Measurements from ENCODE around the gene ANKRD13D.

ANKRD13D gene

DNA sequence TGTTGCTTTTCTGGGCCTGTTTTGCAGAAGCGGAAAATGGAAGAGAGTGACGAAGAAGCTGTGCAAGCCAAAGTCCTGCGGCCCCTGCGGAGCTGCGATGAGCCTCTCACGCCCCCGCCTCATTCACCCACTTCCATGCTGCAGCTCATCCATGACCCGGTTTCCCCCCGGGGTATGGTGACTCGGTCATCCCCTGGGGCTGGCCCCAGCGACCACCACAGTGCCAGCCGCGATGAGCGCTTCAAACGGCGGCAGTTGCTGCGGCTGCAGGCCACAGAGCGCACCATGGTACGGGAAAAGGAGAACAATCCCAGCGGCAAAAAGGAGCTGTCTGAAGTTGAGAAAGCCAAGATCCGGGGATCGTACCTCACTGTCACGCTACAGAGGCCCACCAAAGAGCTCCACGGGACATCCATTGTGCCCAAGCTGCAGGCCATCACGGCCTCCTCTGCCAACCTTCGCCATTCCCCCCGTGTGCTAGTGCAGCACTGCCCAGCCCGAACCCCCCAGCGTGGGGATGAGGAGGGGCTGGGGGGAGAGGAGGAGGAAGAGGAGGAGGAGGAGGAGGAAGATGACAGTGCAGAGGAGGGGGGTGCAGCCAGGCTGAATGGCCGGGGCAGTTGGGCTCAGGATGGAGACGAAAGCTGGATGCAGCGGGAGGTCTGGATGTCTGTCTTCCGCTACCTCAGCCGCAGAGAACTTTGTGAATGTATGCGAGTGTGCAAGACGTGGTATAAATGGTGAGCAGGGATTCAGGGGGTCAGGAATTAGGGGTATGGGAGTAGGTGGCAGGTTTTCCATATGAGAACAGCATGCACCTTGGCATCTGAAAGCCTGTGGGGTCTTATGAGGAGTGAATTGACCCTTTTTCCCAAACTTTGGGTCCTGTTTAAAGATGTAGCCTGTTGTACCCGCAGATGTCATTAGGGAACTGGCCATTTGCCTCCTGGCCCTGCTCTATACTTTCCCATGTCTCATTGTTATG, 38.8 kb upstream of the ANKRD13D start:
- peaks cover 40 to 98% (median 94%) of the 10 kb centered on the region in 11 experiments; a peak in 21 of 22 replicates for H4K20me1 ChIP-seq
- no peak overlapping the region for H3K4me3 ChIP-seq
- H3K27me3 ChIP-seq, result no peaks in the 10 kb centered on the region
- no peak overlapping the region for H3K27ac ChIP-seq
- H3K9ac ChIP-seq, result 0 out of 22 replicates have a peak overlapping the region, but pooled peaks of 1 of the 11 experiments have one; percentile 5
- H3K4me1 ChIP-seq, result peaks cover 0 to 59% (median 12%) of the 10 kb centered on the region in 10 experiments; a peak in 11 of 20 replicates
- H3K36me3 ChIP-seq, result peaks cover 89 to 100% (median 99%) of the 10 kb centered on the region in 11 experiments
- H3K9me3 ChIP-seq (replicated peaks in 1 of 11), result no peaks in the 10 kb centered on the region
- peak overlapping the region in 2 of 11 experiments; percentile 13 to 30; a peak in 2 of 22 replicates for H3K4me2 ChIP-seq
- no peak for TF ChIP-seq Cebpa-rat (IDR thresholded peaks at IDR 0.05)

- Histone ChIP-seq H3K4me3 (no peak overlapping the region), H3K27ac (peak overlapping the region in 3 of 11 experiments; percentile 1 to 21 (median 2); a peak in 2 of 22 replicates), H3K4me1 (peaks cover 5 to 73% (median 23%) of the 10 kb centered on the region in 10 experiments; a peak in 19 of 20 replicates), H3K36me3 (peaks cover 81 to 100% (median 99%) of the 10 kb centered on the region in 11 experiments), H3K9me3 (replicated peaks in 1 of 11) (no peaks in the 10 kb centered on the region), H3K27me3 (no peaks in the 10 kb centered on the region), H3K4me2 (peak overlapping the region in 3 of 11 experiments; percentile 30 to 80 (median 49); a peak in 6 of 22 replicates), H3K9ac (peak overlapping the region in 5 of 11 experiments; percentile 1 to 70 (median 24); a peak in 4 of 22 replicates), H4K20me1 (peaks cover 33 to 99% (median 96%) of the 10 kb centered on the region in 11 experiments; a peak in 21 of 22 replicates)
- TF ChIP-seq Cebpa-rat (IDR thresholded peaks at IDR 0.05), result no peak
Measured at GRCh38 chr11:67251841-67252240, 37.3 kb upstream of the ANKRD13D start.

- no peak for TF ChIP-seq Cebpa-rat (IDR thresholded peaks at IDR 0.05)
- Histone ChIP-seq H3K9me3 (replicated peaks in 1 of 11) (no peaks in the 10 kb centered on the region), H3K4me3 (no peak overlapping the region), H3K4me1 (peaks cover 15 to 83% (median 31%) of the 10 kb centered on the region in 10 experiments), H4K20me1 (peaks cover 24 to 99% (median 95%) of the 10 kb centered on the region in 11 experiments; a peak in 21 of 22 replicates), H3K27me3 (no peaks in the 10 kb centered on the region), H3K9ac (peak overlapping the region in 2 of 11 experiments; percentile 20 to 70; a peak in 2 of 22 replicates), H3K36me3 (peaks cover 71 to 100% (median 98%) of the 10 kb centered on the region in 11 experiments), H3K4me2 (peak overlapping the region in 3 of 11 experiments; percentile 63 to 89 (median 86); a peak in 7 of 22 replicates), H3K27ac (peak overlapping the region in 4 of 11 experiments; percentile 21 to 51 (median 38); a peak in 5 of 22 replicates)
Measured at GRCh38 chr11:67252831-67253239, 36.3 kb upstream of the ANKRD13D start.

DNA sequence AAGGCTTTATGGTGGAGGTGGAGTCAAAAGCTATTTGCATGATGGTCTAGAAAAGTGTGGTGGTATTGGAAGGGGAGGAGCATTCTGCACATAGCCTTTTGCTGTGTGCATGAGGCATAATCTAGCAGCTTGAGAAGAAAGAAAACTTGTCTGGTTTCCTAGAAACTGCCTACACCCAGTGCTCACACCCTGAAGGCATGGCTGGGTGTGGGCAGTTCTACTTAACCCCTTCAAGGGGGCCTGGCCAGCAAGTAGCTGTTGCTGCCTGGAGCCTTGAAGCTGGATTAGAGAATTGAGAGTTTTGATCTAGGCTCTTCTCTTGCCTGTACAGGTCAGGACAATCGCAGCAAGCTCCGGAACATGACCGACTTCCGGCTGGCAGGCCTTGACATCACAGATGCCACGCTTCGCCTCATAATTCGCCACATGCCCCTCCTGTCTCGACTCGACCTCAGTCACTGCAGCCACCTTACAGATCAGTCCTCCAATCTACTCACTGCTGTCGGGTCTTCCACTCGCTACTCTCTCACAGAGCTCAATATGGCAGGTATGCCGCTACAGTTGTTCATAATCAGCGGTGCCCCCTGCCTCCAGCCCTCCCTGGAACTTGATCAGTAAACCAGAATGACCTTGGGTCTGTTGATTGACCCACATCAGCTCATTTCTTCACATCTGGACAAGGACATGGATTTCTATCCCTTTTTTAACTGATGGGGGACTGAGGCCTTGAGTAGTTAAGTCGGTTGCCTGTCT, 35.1 kb upstream of the ANKRD13D start:
- Histone ChIP-seq H3K27ac (peak overlapping the region in 3 of 11 experiments; percentile 36 to 51 (median 49); a peak in 4 of 22 replicates), H4K20me1 (peaks cover 13 to 99% (median 93%) of the 10 kb centered on the region in 11 experiments; a peak in 21 of 22 replicates), H3K4me3 (peak overlapping the region in 1 of 10 experiments; percentile 14; a peak in 2 of 20 replicates), H3K9ac (peak overlapping the region in 6 of 11 experiments; percentile 4 to 54 (median 21); a peak in 4 of 22 replicates), H3K36me3 (peaks cover 65 to 98% (median 95%) of the 10 kb centered on the region in 11 experiments), H3K9me3 (replicated peaks in 1 of 11) (no peaks in the 10 kb centered on the region), H3K4me1 (peaks cover 16 to 85% (median 32%) of the 10 kb centered on the region in 10 experiments), H3K4me2 (peak overlapping the region in 4 of 11 experiments; percentile 24 to 89 (median 74); a peak in 6 of 22 replicates), H3K27me3 (no peaks in the 10 kb centered on the region; a peak in 1 of 22 replicates)
- TF ChIP-seq Cebpa-rat (IDR thresholded peaks at IDR 0.05), result no peak

GRCh38 chr11:67254798-67255197, 34.3 kb upstream of the ANKRD13D start:
- peaks cover 0 to 3% (median under 1%) of the 10 kb centered on the region in 11 experiments; a peak in 3 of 22 replicates for H3K27me3 ChIP-seq
- peaks cover 16 to 86% (median 32%) of the 10 kb centered on the region in 10 experiments for H3K4me1 ChIP-seq
- TF ChIP-seq Cebpa-rat (IDR thresholded peaks at IDR 0.05), result no peak
- no peaks in the 10 kb centered on the region for H3K9me3 ChIP-seq (replicated peaks in 1 of 11)
- H3K4me3 ChIP-seq, result no peak overlapping the region
- H3K4me2 ChIP-seq, result peak overlapping the region in 3 of 11 experiments; percentile 14 to 89 (median 86); a peak in 6 of 22 replicates
- H3K27ac ChIP-seq, result peak overlapping the region in 3 of 11 experiments; percentile 16 to 49 (median 22); a peak in 3 of 22 replicates
- peaks cover 6 to 91% (median 86%) of the 10 kb centered on the region in 11 experiments; a peak in 21 of 22 replicates for H4K20me1 ChIP-seq
- H3K36me3 ChIP-seq, result peaks cover 57 to 91% (median 88%) of the 10 kb centered on the region in 11 experiments
- H3K9ac ChIP-seq, result peak overlapping the region in 8 of 11 experiments; percentile 5 to 54 (median 22); a peak in 3 of 22 replicates

GRCh38 chr11:67255353-67255752, 33.8 kb upstream of the ANKRD13D start:
- Histone ChIP-seq H3K9me3 (replicated peaks in 1 of 11) (no peaks in the 10 kb centered on the region), H3K4me2 (peak overlapping the region in 3 of 11 experiments; percentile 14 to 89 (median 86); a peak in 5 of 22 replicates), H3K27ac (peak overlapping the region in 1 of 11 experiments; percentile 22; a peak in 2 of 22 replicates), H3K4me3 (no peak overlapping the region), H3K36me3 (peaks cover 52 to 86% (median 82%) of the 10 kb centered on the region in 11 experiments), H3K4me1 (peaks cover 16 to 84% (median 32%) of the 10 kb centered on the region in 10 experiments), H4K20me1 (peaks cover 6 to 86% (median 80%) of the 10 kb centered on the region in 11 experiments; a peak in 21 of 22 replicates), H3K27me3 (peaks cover 0 to 9% (median 6%) of the 10 kb centered on the region in 11 experiments; a peak in 15 of 22 replicates), H3K9ac (peak overlapping the region in 8 of 11 experiments; percentile 5 to 54 (median 21); a peak in 5 of 22 replicates)
- no peak for TF ChIP-seq Cebpa-rat (IDR thresholded peaks at IDR 0.05)

- H3K4me3 ChIP-seq, result no peak overlapping the region
- peaks cover 0 to 14% (median 10%) of the 10 kb centered on the region in 11 experiments; a peak in 17 of 22 replicates for H3K27me3 ChIP-seq
- peak overlapping the region in 4 of 11 experiments; percentile 15 to 54 (median 22); a peak in 2 of 22 replicates for H3K9ac ChIP-seq
- peak overlapping the region in 1 of 11 experiments; percentile 89; a peak in 2 of 22 replicates for H3K4me2 ChIP-seq
- H3K4me1 ChIP-seq, result peaks cover 17 to 84% (median 32%) of the 10 kb centered on the region in 10 experiments
- H3K27ac ChIP-seq, result no peak overlapping the region; a peak in 1 of 22 replicates
- no peak for TF ChIP-seq Cebpa-rat (IDR thresholded peaks at IDR 0.05)
- H3K36me3 ChIP-seq, result peaks cover 47 to 81% (median 77%) of the 10 kb centered on the region in 11 experiments
- peaks cover 6 to 81% (median 75%) of the 10 kb centered on the region in 11 experiments; a peak in 21 of 22 replicates for H4K20me1 ChIP-seq
- no peaks in the 10 kb centered on the region for H3K9me3 ChIP-seq (replicated peaks in 1 of 11)
Measured at GRCh38 chr11:67255864-67256263, 33.2 kb upstream of the ANKRD13D start.
